Mesendoderm (in vitro differentiated cells): Measurements from ENCODE around the gene NEGR1.
A peak's percentile ranks its signal among the peaks of the same experiment; 100 is the strongest.

Experiments
- DNase-seq: peaks from one replicate; pipeline ENCODE4 v3.0.0; 2013
- H2AK5ac ChIP-seq: 2 replicates; pipeline ENCODE4 v1.6.1; 2013; ENCODE audit warnings: low read length, inconsistent platforms
- H2BK120ac ChIP-seq: 2 replicates; pipeline ENCODE4 v1.6.1; 2013; ENCODE audit warnings: low read depth, mild to moderate bottlenecking, low read length, moderate library complexity, mixed read lengths
- H2BK15ac ChIP-seq: replicated peaks from 2 replicates; pipeline ENCODE4 v1.6.1; 2013; ENCODE audit warnings: low read depth, mild to moderate bottlenecking, moderate library complexity
- H2BK5ac ChIP-seq: 2 replicates; pipeline ENCODE4 v1.6.1; 2013; ENCODE audit warnings: low read length, inconsistent platforms
- H3K18ac ChIP-seq: 2 replicates; pipeline ENCODE4 v1.6.1; 2013; ENCODE audit warnings: mild to moderate bottlenecking, low read length, mixed read lengths
- H3K23ac ChIP-seq: one replicate; pipeline ENCODE4 v1.6.1; 2013; ENCODE audit warnings: low read length
- H3K27ac ChIP-seq: 2 replicates; pipeline ENCODE4 v1.5.1; 2013; ENCODE audit warnings: low read depth, mild to moderate bottlenecking, inconsistent platforms, low read length, moderate library complexity
- H3K27me3 ChIP-seq: 2 replicates; pipeline ENCODE4 v1.6.1; 2013; ENCODE audit warnings: low read length, control low read depth, mild to moderate bottlenecking, inconsistent platforms; ENCODE audit not compliant: insufficient read depth, poor library complexity
- H3K36me3 ChIP-seq: 2 replicates; pipeline ENCODE4 v1.6.1; 2013; ENCODE audit warnings: low read length, inconsistent platforms; ENCODE audit not compliant: control insufficient read depth, insufficient read depth
- H3K4ac ChIP-seq: one replicate; pipeline ENCODE4 v1.6.1; 2013; ENCODE audit warnings: low read depth, mild to moderate bottlenecking, low read length, moderate library complexity
- H3K4me1 ChIP-seq: 2 replicates; pipeline ENCODE4 v1.6.1; 2013; ENCODE audit warnings: low read depth, low read length, inconsistent platforms; ENCODE audit not compliant: control insufficient read depth
- H3K4me2 ChIP-seq: 2 replicates; pipeline ENCODE4 v1.6.1; 2013; ENCODE audit warnings: low read length
- H3K4me3 ChIP-seq: 2 replicates; pipeline ENCODE4 v1.5.1; 2013; ENCODE audit warnings: mild to moderate bottlenecking, low read length
- H3K56ac ChIP-seq: one replicate; pipeline ENCODE4 v1.6.1; 2013; ENCODE audit warnings: low read length
- H3K79me1 ChIP-seq: 2 replicates; pipeline ENCODE4 v1.6.1; 2013; ENCODE audit warnings: low read length, inconsistent platforms
- H3K79me2 ChIP-seq: 2 replicates; pipeline ENCODE4 v1.6.1; 2013; ENCODE audit warnings: mild to moderate bottlenecking, low read length; ENCODE audit not compliant: control insufficient read depth, insufficient read depth
- H3K9ac ChIP-seq: 2 replicates; pipeline ENCODE4 v1.6.1; 2013; ENCODE audit warnings: low read length, inconsistent platforms
- H4K5ac ChIP-seq: one replicate; pipeline ENCODE4 v1.6.1; 2013; ENCODE audit warnings: low read length
- H4K8ac ChIP-seq: one replicate; pipeline ENCODE4 v1.6.1; 2013; ENCODE audit warnings: low read depth, mild to moderate bottlenecking, control low read depth, low read length, moderate library complexity
- WGBS: extraction: QIAGEN DNeasy Blood & Tissue Kit; methylation state at CpG from one replicate; pipeline ENCODE4 v1.1.7; 2013; ENCODE audit warnings: low lambda C conversion rate, missing lambda C conversion rate; ENCODE audit not compliant: insufficient coverage; ENCODE audit errors: extremely low coverage; 5-methylcytosine and 5-hydroxymethylcytosine counted together

Gene NEGR1

DNA sequence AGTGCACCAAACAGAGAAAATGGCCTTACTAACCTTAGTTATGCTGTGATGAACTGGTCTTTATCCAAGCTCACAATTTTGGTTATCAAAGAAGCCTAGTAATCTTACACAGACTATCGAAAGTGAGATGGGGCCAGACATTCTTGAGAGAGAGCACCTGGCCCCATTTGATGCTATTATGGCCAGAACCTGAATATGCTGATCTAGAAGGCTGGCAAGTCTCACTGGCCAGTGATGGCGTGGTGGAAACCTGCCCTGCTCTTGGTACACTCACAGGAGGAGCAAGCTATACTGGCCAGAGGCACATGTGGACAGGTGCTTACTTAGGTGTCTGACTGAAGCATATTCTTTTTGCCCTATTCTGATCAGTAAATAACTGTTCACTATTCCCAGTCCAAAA is 843.7 kb downstream of the NEGR1 start:
- no peak overlapping the region for H4K5ac ChIP-seq
- no peaks in the 10 kb centered on the region for H3K4me1 ChIP-seq
- no peak overlapping the region for H3K9ac ChIP-seq
- H3K79me2 ChIP-seq: no peaks in the 10 kb centered on the region
- H3K36me3 ChIP-seq: no peaks in the 10 kb centered on the region
- no peak overlapping the region for H2BK15ac ChIP-seq
- H2BK120ac ChIP-seq: no peak overlapping the region
- no peak overlapping the region for H3K56ac ChIP-seq
- H3K79me1 ChIP-seq: no peaks in the 10 kb centered on the region
- no peak overlapping the region for H3K4me2 ChIP-seq
- no peak overlapping the region for H2AK5ac ChIP-seq
- WGBS: no CpG with 5 or more reads among the region's 2 CpGs
- H4K8ac ChIP-seq: no peak overlapping the region
- no peak overlapping the region for H3K23ac ChIP-seq
- no peak overlapping the region for H3K27ac ChIP-seq
- H3K18ac ChIP-seq: no peak overlapping the region
- no peak overlapping the region for H3K4me3 ChIP-seq
- DNase-seq: no peak
- H3K4ac ChIP-seq: no peak overlapping the region
- no peak overlapping the region for H2BK5ac ChIP-seq
- no peaks in the 10 kb centered on the region for H3K27me3 ChIP-seq

DNA sequence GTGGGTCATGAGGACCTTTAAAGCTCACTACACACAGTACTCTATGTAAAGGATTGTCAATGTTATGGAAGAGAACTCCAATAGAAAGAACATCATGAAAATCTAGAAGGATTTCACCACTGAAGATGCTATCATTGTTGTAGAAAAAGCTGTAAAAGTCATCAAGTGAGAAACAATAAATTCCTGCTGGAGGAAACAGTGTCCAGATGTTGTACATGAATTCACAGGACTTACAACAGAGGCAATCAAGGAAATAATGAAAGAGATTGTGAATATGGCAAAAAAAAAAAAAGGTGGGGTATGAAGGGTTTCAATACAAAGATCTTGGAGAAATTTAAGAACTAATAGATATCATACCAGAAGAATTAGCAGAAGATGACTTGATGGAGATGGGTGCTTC is 846.4 kb downstream of the NEGR1 start:
- Histone ChIP-seq H4K8ac (no peak overlapping the region), H3K18ac (no peak overlapping the region), H3K36me3 (no peaks in the 10 kb centered on the region), H3K4ac (no peak overlapping the region), H3K4me2 (no peak overlapping the region), H2BK5ac (no peak overlapping the region), H2AK5ac (no peak overlapping the region), H3K4me1 (no peaks in the 10 kb centered on the region), H3K27ac (no peak overlapping the region), H2BK15ac (no peak overlapping the region), H3K4me3 (no peak overlapping the region), H3K79me1 (no peaks in the 10 kb centered on the region), H3K9ac (no peak overlapping the region), H4K5ac (no peak overlapping the region), H2BK120ac (no peak overlapping the region), H3K56ac (no peak overlapping the region), H3K23ac (no peak overlapping the region), H3K79me2 (no peaks in the 10 kb centered on the region), H3K27me3 (no peaks in the 10 kb centered on the region)
- no peak for DNase-seq

DNA sequence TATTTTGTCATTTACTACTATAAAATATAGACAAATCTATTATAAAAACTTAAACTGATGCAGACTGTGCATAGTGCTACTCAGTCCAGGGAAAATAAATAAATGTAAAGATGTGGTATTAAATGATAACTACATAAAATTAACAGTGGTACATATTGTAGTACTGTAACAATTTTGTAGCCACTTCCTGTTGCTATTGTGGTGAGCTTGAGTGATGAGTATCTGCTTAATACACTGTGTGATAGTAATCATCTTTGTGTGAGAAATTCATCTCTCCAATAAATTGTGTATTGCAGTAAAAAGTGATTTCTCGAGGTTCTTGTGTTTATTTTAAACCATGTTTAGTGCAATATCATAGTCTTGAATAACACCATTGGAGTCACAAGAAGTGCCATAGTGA is 848.1 kb downstream of the NEGR1 start:
- H4K8ac ChIP-seq: no peak overlapping the region
- no peak overlapping the region for H3K23ac ChIP-seq
- no peak overlapping the region for H3K4me2 ChIP-seq
- H3K27ac ChIP-seq: no peak overlapping the region
- no peaks in the 10 kb centered on the region for H3K79me2 ChIP-seq
- H3K4ac ChIP-seq: no peak overlapping the region
- no peaks in the 10 kb centered on the region for H3K79me1 ChIP-seq
- H3K36me3 ChIP-seq: no peaks in the 10 kb centered on the region
- no peaks in the 10 kb centered on the region for H3K27me3 ChIP-seq
- no peak for DNase-seq
- no peak overlapping the region for H2BK15ac ChIP-seq
- H4K5ac ChIP-seq: no peak overlapping the region
- no peak overlapping the region for H2AK5ac ChIP-seq
- no peak overlapping the region for H2BK120ac ChIP-seq
- no peak overlapping the region for H3K18ac ChIP-seq
- H3K4me3 ChIP-seq: no peak overlapping the region
- H3K56ac ChIP-seq: no peak overlapping the region
- H3K9ac ChIP-seq: no peak overlapping the region
- no CpG with 5 or more reads among the region's 1 CpG for WGBS
- no peak overlapping the region for H2BK5ac ChIP-seq
- no peaks in the 10 kb centered on the region for H3K4me1 ChIP-seq

DNA sequence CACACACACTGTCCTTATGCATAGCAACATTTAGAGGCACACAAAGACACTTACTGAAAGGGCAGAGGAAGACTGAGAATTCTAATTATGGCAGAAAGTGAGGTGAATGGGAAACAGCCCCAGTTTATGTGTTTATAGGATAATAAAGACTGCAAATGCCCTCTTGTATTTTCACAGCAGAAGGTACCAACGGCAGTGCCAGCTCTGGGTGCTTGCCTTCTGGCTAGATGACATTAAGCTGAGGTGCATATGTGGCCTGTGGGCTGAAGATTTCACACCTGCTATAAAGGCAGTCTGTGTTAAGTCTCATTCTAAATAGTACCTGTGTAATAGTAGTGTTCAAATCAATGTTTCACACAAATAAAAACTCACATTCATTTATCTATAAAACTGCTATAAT is 854.3 kb downstream of the NEGR1 start:
- no peak for DNase-seq
- Histone ChIP-seq H4K5ac (no peak overlapping the region), H3K4me2 (no peak overlapping the region), H2AK5ac (no peak overlapping the region), H3K79me1 (no peaks in the 10 kb centered on the region), H3K27ac (no peak overlapping the region), H3K36me3 (no peaks in the 10 kb centered on the region), H2BK120ac (no peak overlapping the region), H3K4me1 (no peaks in the 10 kb centered on the region), H3K4me3 (no peak overlapping the region), H3K9ac (no peak overlapping the region), H3K18ac (no peak overlapping the region), H2BK5ac (no peak overlapping the region), H3K79me2 (no peaks in the 10 kb centered on the region), H3K4ac (no peak overlapping the region), H2BK15ac (no peak overlapping the region), H3K23ac (no peak overlapping the region), H4K8ac (no peak overlapping the region), H3K27me3 (no peaks in the 10 kb centered on the region), H3K56ac (no peak overlapping the region)
- WGBS: no CpG with 5 or more reads among the region's 1 CpG

DNA sequence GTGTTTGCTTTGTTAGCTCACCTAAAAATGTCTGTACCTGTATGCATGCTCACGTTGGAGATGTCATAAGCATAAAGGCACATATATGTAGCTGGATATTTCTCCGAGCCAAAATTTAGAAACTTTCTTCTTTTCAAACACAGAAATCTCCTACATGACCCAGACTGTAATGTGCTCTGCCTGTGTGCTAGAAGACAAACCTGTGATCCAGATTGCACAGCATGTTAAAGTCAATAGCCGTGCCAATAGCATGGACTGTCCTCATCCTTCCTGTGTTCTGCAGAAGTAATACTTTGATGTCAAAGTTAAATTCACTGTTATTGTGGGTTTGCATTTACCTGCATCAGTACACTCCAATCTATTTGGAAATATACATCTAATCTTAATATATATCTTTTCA is 855.3 kb downstream of the NEGR1 start:
- H3K79me1 ChIP-seq: no peaks in the 10 kb centered on the region
- no peak overlapping the region for H2BK5ac ChIP-seq
- no peak overlapping the region for H4K8ac ChIP-seq
- H4K5ac ChIP-seq: no peak overlapping the region
- no peak for DNase-seq
- H3K4me1 ChIP-seq: no peaks in the 10 kb centered on the region
- no peak overlapping the region for H3K56ac ChIP-seq
- H3K9ac ChIP-seq: no peak overlapping the region
- no peaks in the 10 kb centered on the region for H3K27me3 ChIP-seq
- H2AK5ac ChIP-seq: no peak overlapping the region
- no CpG with 5 or more reads among the region's 3 CpGs for WGBS
- H3K4ac ChIP-seq: no peak overlapping the region
- H3K36me3 ChIP-seq: no peaks in the 10 kb centered on the region
- no peak overlapping the region for H2BK120ac ChIP-seq
- H3K18ac ChIP-seq: no peak overlapping the region
- no peak overlapping the region for H2BK15ac ChIP-seq
- no peaks in the 10 kb centered on the region for H3K79me2 ChIP-seq
- H3K23ac ChIP-seq: no peak overlapping the region
- H3K4me3 ChIP-seq: no peak overlapping the region
- no peak overlapping the region for H3K27ac ChIP-seq
- H3K4me2 ChIP-seq: no peak overlapping the region

DNA sequence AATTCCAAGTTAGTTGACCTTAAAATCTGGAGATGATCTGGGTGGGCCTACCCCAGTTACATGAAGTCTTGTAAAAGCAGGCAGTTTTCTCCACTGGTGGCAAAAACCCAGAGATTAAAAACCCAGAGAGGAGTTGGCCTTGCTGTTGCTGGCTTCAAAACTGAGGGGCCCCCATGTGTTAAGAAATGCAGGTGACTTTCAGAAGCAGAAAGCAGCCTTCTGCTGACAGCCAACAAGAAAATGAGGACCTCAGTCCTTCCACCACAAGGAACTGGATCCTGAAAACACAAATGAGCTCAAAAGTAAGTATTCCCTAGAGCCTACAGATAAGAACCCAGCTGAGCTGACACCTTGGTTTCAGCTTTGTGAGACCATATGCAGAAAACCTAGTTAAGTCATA is 857.8 kb downstream of the NEGR1 start:
- H2AK5ac ChIP-seq: no peak overlapping the region
- no peak overlapping the region for H3K4me2 ChIP-seq
- H4K8ac ChIP-seq: no peak overlapping the region
- no peaks in the 10 kb centered on the region for H3K79me2 ChIP-seq
- no peak overlapping the region for H3K56ac ChIP-seq
- H3K9ac ChIP-seq: no peak overlapping the region
- H4K5ac ChIP-seq: no peak overlapping the region
- H3K4me3 ChIP-seq: no peak overlapping the region
- H3K23ac ChIP-seq: no peak overlapping the region
- no peak overlapping the region for H2BK15ac ChIP-seq
- peak; percentile 4 for DNase-seq
- no peak overlapping the region for H3K27ac ChIP-seq
- no peak overlapping the region for H2BK120ac ChIP-seq
- H3K18ac ChIP-seq: no peak overlapping the region
- no peaks in the 10 kb centered on the region for H3K79me1 ChIP-seq
- H3K27me3 ChIP-seq: no peaks in the 10 kb centered on the region
- H3K4ac ChIP-seq: no peak overlapping the region
- H2BK5ac ChIP-seq: no peak overlapping the region
- no peaks in the 10 kb centered on the region for H3K36me3 ChIP-seq
- no peaks in the 10 kb centered on the region for H3K4me1 ChIP-seq
